GM18867 (cell line): ENCODE measurements around the gene SCUBE1.

Experiments used
- ATAC-seq: cut with Tn5 transposase; IDR thresholded peaks from one replicate; pipeline ENCODE4 v1.9.1; 2021; ENCODE audit warnings: mild to moderate bottlenecking, moderate library complexity; ENCODE audit not compliant: unreplicated experiment

The SCUBE1 gene

DNA sequence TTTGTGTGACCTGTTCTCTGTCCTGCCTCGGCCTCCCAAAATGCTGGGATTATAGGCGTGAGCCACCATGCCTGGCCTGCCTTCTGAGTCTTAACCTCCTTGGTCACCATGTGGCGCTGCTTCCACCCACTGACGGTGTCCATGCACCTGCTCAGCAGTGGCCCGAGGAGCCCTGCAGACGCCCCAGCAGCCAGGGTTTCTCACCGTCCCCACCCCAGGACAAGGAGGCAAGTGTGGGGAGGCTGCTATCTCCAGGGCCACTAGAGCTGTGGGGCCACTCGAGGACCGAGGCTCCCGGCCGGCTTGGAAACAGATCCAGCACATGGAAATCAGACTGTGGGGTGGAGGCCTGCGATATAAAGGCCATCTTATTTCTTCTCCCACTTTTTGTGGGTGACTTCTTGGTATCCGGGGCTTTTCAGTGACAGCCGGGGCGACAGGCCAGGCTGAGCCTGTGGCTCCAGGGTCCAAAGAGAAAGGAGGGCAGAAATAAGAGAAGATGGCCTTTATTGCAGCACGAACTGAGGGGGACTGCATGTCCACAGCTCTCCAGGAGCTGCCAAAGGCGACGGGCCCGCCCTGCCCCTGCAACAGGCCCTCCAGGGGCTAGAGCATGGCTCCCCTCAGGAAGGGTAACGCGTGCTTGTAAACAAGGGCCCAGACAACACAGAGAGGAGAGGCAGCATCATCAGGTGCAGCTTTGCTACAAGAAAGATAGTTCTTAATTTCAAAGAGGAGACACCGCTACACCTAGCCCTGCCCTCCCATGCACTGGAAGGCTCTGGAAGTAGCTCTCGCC, 176.8 kb downstream of the SCUBE1 start:
- no peak for ATAC-seq

DNA sequence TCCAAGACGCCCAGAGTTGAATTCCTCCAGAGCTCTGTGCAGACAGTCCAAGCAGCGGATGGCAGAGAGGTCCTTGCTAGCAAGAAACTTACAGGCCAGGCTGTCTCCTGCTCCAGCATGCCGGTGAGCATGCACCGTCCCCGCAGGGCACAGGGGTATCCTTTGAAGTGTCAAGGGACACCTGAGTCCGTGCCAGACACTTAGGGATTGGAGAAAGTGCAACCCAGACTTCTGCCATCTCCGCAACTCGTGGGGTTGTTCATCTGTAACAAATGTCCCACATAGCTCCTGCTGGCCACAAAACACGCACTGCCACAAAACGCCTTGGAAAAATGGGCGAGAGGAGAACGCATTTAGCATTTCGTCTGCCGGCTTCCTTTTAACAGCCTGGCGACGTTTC, 178.5 kb downstream of the SCUBE1 start:
- no peak for ATAC-seq

GRCh38 chr22:43163241-43163795, 179.9 kb downstream of the SCUBE1 start:
- no peak for ATAC-seq

DNA sequence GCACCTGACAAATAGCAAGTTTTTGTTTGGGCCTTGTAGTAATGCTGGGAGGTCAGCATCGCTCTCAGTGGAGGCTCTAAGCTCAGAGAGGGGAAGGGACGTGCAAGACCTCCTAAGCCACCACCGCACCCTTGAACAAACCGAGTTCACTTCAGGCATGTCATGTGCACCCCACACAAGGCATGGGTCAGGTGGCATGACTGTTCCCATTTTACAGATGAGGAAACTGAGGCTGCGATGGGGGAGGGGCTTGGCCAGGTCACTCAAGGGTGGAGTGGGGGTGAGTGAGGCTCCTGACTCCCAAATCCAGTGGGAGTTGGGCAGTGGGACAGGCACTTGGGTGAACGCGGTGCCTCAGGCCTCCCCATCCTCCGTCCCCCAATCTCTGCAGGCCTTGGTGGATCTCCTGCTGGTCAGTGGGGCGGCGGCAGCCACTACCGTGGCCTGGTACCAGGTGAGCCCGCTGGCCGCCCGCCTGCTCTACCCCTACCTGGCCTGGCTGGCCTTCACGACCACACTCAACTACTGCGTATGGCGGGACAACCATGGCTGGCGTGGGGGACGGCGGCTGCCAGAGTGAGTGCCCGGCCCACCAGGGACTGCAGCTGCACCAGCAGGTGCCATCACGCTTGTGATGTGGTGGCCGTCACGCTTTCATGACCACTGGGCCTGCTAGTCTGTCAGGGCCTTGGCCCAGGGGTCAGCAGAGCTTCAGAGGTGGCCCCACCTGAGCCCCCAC, 180.6 kb downstream of the SCUBE1 start:
- no peak for ATAC-seq

DNA sequence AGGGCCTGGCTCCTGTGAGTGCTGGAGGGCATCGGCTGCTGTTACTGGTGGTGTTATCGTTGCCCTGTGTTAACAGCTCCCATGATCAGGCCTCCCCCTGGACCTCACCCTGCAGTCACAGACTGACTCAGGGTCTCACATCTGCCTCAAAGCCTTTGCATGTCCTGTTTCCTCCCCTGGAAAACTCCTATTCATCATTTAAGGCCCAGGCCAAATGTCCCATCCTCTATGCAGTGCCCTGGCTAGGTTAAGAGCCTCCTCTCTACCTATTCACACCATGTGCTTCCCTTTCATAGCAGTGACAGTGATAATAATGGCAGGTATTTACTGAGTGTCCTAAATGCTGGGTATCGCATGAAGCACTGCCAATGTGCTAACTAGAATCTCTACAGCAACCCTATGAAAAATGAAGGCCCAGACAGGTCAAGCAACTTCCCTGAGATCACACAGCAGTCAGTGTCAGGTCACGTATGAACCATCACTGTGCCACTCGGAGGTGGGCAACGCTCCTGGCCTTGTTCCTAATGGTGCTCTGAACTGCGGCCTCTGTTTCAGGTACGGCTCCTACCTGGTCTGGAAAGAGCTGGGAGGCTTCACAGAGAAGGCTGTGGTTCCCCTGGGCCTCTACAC, 182.6 kb downstream of the SCUBE1 start:
- ATAC-seq: no peak

GRCh38 chr22:43159484-43160178, 183.5 kb downstream of the SCUBE1 start:
- no peak for ATAC-seq

GRCh38 chr22:43158778-43159483, 184.2 kb downstream of the SCUBE1 start:
- no peak for ATAC-seq

DNA sequence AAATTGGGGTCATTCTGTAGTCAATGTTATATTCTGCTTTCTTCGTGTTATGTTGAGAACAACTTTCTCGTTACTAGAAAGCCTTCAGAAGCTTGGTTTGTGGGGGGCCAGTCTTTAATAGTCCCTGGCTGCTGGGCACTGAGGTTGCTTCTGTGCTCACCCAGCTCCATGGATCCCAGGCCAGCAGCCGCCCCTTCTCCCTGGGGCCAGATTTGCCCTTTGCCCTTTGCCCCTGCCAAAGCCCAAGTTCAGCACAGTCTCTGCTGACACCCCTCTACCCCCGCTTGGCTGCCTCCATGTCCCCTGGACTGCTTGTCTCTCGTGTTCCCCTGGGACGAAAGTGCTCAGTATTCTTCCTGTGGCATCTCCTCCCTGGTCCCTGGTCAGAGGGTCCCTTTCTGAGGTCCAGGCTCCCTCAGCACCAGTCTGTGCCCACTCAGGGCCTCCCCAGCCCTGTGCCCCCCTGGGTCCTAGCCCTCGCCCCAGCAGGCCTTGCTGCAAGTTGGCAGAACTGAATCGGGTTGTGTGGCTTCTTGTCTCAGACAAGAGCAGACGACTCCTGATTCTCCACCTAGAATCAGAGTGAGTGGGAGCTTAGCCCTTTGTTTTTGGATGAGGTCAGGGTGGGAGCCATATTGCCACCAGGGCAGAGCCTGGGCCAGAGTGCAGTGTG, 185.2 kb downstream of the SCUBE1 start:
- ATAC-seq: no peak

DNA sequence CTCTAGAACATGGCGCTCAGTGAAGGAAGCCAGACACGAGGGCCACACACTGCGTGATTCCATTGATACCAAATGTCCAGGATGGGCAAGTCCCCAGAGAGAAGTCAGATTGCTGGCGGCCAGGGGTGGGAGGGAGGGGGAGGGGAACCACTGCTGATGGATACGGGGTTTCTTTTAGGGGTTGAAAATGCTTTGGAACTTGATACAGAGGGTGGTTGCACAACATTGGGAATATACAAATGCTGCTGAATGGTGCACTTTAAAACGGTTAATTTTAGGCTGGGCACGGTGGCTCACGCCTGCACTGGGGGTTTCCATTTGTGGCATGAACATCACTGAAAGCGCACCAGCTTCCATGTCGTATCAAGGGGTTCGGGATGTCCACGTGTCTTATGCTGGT, 186.8 kb downstream of the SCUBE1 start:
- no peak for ATAC-seq

DNA sequence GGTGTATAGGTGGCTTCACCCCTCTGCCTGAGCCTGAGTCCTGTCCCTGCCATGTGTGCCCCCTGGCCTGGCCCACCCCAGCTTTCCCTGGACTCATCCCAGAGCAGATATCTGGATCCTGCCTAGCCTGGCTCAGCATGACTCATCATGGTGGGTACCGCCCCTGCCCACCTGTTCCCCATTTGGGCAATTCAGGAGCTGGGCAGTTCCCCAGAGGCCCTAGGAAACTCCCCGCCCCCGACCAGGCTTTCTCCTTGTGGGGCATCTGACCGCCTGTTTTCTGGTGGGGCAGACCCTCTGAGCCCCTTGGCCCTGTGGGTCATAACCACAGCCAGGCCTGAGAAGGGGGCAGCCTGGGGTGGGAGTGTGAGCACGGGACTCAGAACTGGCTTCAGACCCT, 187.4 kb downstream of the SCUBE1 start:
- no peak for ATAC-seq

DNA sequence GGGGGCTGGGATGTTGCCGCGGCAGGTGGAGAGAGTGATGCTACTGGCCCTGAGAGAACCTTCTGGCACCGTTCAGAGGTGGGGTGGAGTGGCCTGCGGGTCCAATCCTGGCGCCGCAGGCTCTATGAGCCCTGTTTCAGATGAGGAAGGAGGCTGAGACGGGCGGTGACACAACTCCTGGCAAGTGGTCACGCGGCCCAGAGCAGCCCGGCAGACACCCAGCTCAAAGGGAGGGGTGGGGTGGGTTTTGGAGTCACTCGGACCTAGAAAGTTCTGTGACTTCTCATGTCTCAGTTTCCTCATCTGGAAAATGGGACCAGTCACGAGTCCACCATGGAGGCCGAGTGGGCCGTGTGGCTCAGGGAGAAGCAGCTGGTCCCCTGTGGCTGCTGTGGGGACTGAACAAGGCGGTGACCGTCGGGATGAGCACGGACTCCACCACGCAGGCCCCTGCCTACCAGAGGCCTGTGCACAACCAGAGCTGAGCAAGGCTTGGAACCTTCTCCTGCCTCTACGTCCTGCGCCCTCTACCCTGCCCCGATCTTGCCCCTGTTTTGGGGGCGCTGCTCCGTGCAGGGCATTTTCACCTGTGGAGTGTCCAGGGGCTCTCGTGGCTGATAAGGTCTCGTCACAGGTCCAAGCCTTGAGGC, 188.2 kb downstream of the SCUBE1 start:
- ATAC-seq: no peak

- no peak for ATAC-seq
These were observed 189.3 kb downstream of the SCUBE1 start for GRCh38 chr22:43153899-43154298.

GRCh38 chr22:43152357-43153071, 190.7 kb downstream of the SCUBE1 start:
- no peak for ATAC-seq

- no peak for ATAC-seq
These were observed 191.2 kb downstream of the SCUBE1 start for GRCh38 chr22:43152003-43152356.

DNA sequence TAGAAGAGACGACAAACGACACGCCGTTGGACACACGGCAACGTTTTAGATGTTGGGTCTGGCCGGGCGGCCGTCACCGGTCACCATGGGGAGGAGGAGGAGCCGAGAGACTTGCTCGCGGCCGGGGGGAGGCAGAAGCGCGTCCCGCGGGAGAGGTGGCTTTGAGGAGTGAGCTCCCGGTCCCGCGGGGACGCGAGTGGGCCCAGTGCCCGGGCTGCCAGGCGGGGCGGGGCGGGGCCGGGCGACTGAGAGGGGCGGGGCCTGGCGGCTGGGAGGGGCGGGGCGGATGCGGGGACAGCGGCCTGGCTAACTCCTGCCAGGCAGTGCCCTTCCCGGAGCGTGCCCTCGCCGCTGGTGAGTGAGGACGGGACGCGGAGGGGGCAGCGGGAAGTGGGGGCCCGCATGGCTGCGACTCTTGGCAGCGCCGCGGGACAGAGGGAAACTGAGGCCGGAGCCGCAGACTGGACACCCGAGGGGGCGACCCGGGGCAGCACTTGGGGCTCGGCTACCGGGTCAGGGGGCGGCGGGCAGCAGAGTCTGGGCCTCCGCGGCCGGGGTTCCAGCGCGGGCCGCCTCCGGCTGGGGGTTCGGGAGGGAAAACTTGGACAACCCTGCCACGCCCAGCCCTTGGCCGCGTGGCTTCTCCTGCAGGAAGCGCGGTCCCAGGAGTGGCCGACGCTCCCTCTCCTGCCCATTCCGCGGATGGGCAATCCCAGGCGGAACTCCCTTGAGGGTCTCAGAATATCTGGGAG, 191.7 kb downstream of the SCUBE1 start, which contains the start of gene TSPO:
Gene TSPO (plus strand): TSS at position 309 of the 752 bp plus-strand sequence. CDS start 7,680 bp downstream, outside the sequence.
- no peak for ATAC-seq

DNA sequence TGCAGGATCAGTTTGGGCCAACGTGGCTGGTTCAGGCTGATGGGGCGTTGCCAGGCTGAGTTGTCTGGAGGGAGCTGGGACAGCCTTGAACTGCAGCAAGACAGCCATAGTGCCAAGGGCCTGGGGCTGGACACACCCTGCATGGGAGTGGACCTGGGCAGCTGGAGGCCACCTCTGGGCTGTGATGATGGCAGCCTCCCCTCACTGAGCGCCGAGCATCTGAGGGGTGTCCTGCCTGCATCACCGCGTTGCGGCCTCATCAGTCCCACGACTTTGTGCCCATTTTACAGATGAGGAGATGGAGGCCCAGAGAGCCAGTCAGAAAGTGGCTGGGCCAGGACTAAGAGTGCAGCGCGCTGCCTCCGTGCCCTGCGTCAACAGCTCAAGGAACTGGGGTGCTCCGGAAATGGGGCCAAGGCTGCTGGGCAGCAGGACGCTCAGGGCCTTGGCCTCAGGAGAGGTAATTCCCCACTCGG, 192.4 kb downstream of the SCUBE1 start:
- ATAC-seq: no peak

DNA sequence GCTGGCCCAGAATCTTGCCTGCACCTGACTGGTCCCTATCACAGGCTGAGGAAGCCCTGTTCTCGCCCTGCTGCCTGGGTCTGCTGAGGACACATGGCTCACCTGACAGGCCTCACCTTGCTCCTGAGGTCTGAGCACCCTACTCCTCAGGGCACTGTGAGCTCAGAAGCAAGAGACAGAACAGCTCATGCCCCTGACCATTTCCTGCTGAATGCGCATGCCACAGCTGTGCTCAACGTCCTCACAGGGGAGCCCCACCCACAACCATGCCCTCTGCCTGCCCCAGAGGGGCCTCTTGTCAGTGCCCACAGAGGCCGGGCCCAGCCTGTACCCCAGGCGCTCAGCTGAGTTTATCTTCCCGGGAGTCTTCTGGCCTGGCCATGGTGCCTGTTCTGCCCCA, 194.6 kb downstream of the SCUBE1 start:
- ATAC-seq: no peak

DNA sequence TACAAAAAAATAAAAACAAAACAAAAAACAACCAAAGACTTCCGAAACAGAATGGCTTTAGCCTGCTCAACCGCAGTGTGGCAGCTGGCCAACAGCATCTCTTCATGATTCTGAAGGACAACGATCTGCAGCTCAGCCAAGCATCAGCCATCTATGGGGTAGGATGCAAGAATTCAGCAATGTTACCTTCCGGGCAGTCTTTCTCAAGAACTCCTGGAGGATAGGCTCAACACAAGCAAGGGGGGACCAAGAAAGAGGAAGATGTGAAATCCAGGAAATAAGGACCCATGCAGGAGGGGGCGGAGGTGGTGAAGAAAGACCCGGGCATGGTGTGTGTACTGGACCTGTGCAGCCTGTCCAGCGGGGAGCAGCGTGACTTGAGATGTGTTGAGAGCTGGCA, 195.4 kb downstream of the SCUBE1 start:
- ATAC-seq: no peak
